ENCODE results near the gene BRINP1.

BRINP1 gene

GRCh38 chr9:119251936-119252335 is 117.3 kb downstream of the BRINP1 start:
- Histone ChIP-seq H3K4me1 (ENCODE audit: insufficient read depth, low read length) (no peaks in the 10 kb centered on the region), H3K4me3 (ENCODE audit: low read length) (no peak overlapping the region), H3K9me3 (ENCODE audit: low read length) (no peaks in the 10 kb centered on the region), H2AFZ (ENCODE audit: low read depth, low read length) (no peak overlapping the region), H3K36me3 (ENCODE audit: insufficient read depth, low read length) (no peaks in the 10 kb centered on the region), H3K27me3 (ENCODE audit: insufficient read depth, low read length) (no peaks in the 10 kb centered on the region)

GRCh38 chr9:119250730-119251129 is 118.5 kb downstream of the BRINP1 start:
- no peaks in the 10 kb centered on the region for H3K36me3 ChIP-seq (ENCODE audit: insufficient read depth, low read length)
- no peaks in the 10 kb centered on the region for H3K4me1 ChIP-seq (ENCODE audit: insufficient read depth, low read length)
- H2AFZ ChIP-seq (ENCODE audit: low read depth, low read length) = no peak overlapping the region
- no peaks in the 10 kb centered on the region for H3K9me3 ChIP-seq (ENCODE audit: low read length)
- no peaks in the 10 kb centered on the region for H3K27me3 ChIP-seq (ENCODE audit: insufficient read depth, low read length)
- H3K4me3 ChIP-seq (ENCODE audit: low read length) = no peak overlapping the region

- H3K9me3 ChIP-seq (ENCODE audit: low read length) = no peaks in the 10 kb centered on the region
- H3K36me3 ChIP-seq (ENCODE audit: insufficient read depth, low read length) = no peaks in the 10 kb centered on the region
- no peak overlapping the region for H2AFZ ChIP-seq (ENCODE audit: low read depth, low read length)
- H3K4me1 ChIP-seq (ENCODE audit: insufficient read depth, low read length) = no peaks in the 10 kb centered on the region
- H3K27me3 ChIP-seq (ENCODE audit: insufficient read depth, low read length) = no peaks in the 10 kb centered on the region
- no peak overlapping the region for H3K4me3 ChIP-seq (ENCODE audit: low read length)
Observed at GRCh38 chr9:119240546-119240945, 128.7 kb downstream of the BRINP1 start.

- no peaks in the 10 kb centered on the region for H3K36me3 ChIP-seq (ENCODE audit: insufficient read depth, low read length)
- H3K4me3 ChIP-seq (ENCODE audit: low read length) = no peak overlapping the region
- no peaks in the 10 kb centered on the region for H3K27me3 ChIP-seq (ENCODE audit: insufficient read depth, low read length)
- no peaks in the 10 kb centered on the region for H3K9me3 ChIP-seq (ENCODE audit: low read length)
- no peak overlapping the region for H2AFZ ChIP-seq (ENCODE audit: low read depth, low read length)
- no peaks in the 10 kb centered on the region for H3K4me1 ChIP-seq (ENCODE audit: insufficient read depth, low read length)
Observed at GRCh38 chr9:119234636-119235035, 134.6 kb downstream of the BRINP1 start.

GRCh38 chr9:119227422-119227821 is 141.8 kb downstream of the BRINP1 start:
- H3K4me3 ChIP-seq (ENCODE audit: low read length) = no peak overlapping the region
- no peaks in the 10 kb centered on the region for H3K9me3 ChIP-seq (ENCODE audit: low read length)
- no peaks in the 10 kb centered on the region for H3K36me3 ChIP-seq (ENCODE audit: insufficient read depth, low read length)
- H3K27me3 ChIP-seq (ENCODE audit: insufficient read depth, low read length) = no peaks in the 10 kb centered on the region
- no peak overlapping the region for H2AFZ ChIP-seq (ENCODE audit: low read depth, low read length)
- H3K4me1 ChIP-seq (ENCODE audit: insufficient read depth, low read length) = no peaks in the 10 kb centered on the region

GRCh38 chr9:119224431-119224830 is 144.8 kb downstream of the BRINP1 start:
- Histone ChIP-seq H3K9me3 (ENCODE audit: low read length) (no peaks in the 10 kb centered on the region), H3K27me3 (ENCODE audit: insufficient read depth, low read length) (no peaks in the 10 kb centered on the region), H3K4me1 (ENCODE audit: insufficient read depth, low read length) (no peaks in the 10 kb centered on the region), H2AFZ (ENCODE audit: low read depth, low read length) (no peak overlapping the region), H3K36me3 (ENCODE audit: insufficient read depth, low read length) (no peaks in the 10 kb centered on the region), H3K4me3 (ENCODE audit: low read length) (no peak overlapping the region)

- no peaks in the 10 kb centered on the region for H3K36me3 ChIP-seq (ENCODE audit: insufficient read depth, low read length)
- no peaks in the 10 kb centered on the region for H3K4me1 ChIP-seq (ENCODE audit: insufficient read depth, low read length)
- H3K9me3 ChIP-seq (ENCODE audit: low read length) = no peaks in the 10 kb centered on the region
- H2AFZ ChIP-seq (ENCODE audit: low read depth, low read length) = no peak overlapping the region
- no peaks in the 10 kb centered on the region for H3K27me3 ChIP-seq (ENCODE audit: insufficient read depth, low read length)
- H3K4me3 ChIP-seq (ENCODE audit: low read length) = no peak overlapping the region
Observed at GRCh38 chr9:119221276-119221675, 148.0 kb downstream of the BRINP1 start.

- Histone ChIP-seq H2AFZ (ENCODE audit: low read depth, low read length) (no peak overlapping the region), H3K9me3 (ENCODE audit: low read length) (no peaks in the 10 kb centered on the region), H3K36me3 (ENCODE audit: insufficient read depth, low read length) (no peaks in the 10 kb centered on the region), H3K27me3 (ENCODE audit: insufficient read depth, low read length) (no peaks in the 10 kb centered on the region), H3K4me1 (ENCODE audit: insufficient read depth, low read length) (no peaks in the 10 kb centered on the region), H3K4me3 (ENCODE audit: low read length) (no peak overlapping the region)
Observed at GRCh38 chr9:119218293-119218692, 150.9 kb downstream of the BRINP1 start.

GRCh38 chr9:119216651-119217331 is 152.4 kb downstream of the BRINP1 start:
- H3K4me1 ChIP-seq (ENCODE audit: insufficient read depth, low read length) = no peaks in the 10 kb centered on the region

GRCh38 chr9:119215651-119216050 is 153.6 kb downstream of the BRINP1 start:
- no peak overlapping the region for H2AFZ ChIP-seq (ENCODE audit: low read depth, low read length)

More at GRCh38 chr9:119216651-119217331, 152.4 kb downstream of the BRINP1 start:
- no peak overlapping the region for H2AFZ ChIP-seq (ENCODE audit: low read depth, low read length)
- no peaks in the 10 kb centered on the region for H3K9me3 ChIP-seq (ENCODE audit: low read length)
- H3K36me3 ChIP-seq (ENCODE audit: insufficient read depth, low read length) = no peaks in the 10 kb centered on the region
- H3K4me3 ChIP-seq (ENCODE audit: low read length) = no peak overlapping the region
- H3K27me3 ChIP-seq (ENCODE audit: insufficient read depth, low read length) = no peaks in the 10 kb centered on the region

GRCh38 chr9:119213471-119213870 is 155.8 kb downstream of the BRINP1 start:
- no peaks in the 10 kb centered on the region for H3K9me3 ChIP-seq (ENCODE audit: low read length)
- no peaks in the 10 kb centered on the region for H3K36me3 ChIP-seq (ENCODE audit: insufficient read depth, low read length)
- H2AFZ ChIP-seq (ENCODE audit: low read depth, low read length) = no peak overlapping the region
- H3K27me3 ChIP-seq (ENCODE audit: insufficient read depth, low read length) = no peaks in the 10 kb centered on the region
- H3K4me1 ChIP-seq (ENCODE audit: insufficient read depth, low read length) = no peaks in the 10 kb centered on the region
- no peak overlapping the region for H3K4me3 ChIP-seq (ENCODE audit: low read length)

More at GRCh38 chr9:119215651-119216050, 153.6 kb downstream of the BRINP1 start:
- H3K36me3 ChIP-seq (ENCODE audit: insufficient read depth, low read length) = no peaks in the 10 kb centered on the region
- no peaks in the 10 kb centered on the region for H3K4me1 ChIP-seq (ENCODE audit: insufficient read depth, low read length)
- H3K4me3 ChIP-seq (ENCODE audit: low read length) = no peak overlapping the region
- no peaks in the 10 kb centered on the region for H3K27me3 ChIP-seq (ENCODE audit: insufficient read depth, low read length)
- H3K9me3 ChIP-seq (ENCODE audit: low read length) = no peaks in the 10 kb centered on the region

- Histone ChIP-seq H3K4me1 (ENCODE audit: insufficient read depth, low read length) (no peaks in the 10 kb centered on the region), H3K36me3 (ENCODE audit: insufficient read depth, low read length) (no peaks in the 10 kb centered on the region), H3K27me3 (ENCODE audit: insufficient read depth, low read length) (no peaks in the 10 kb centered on the region), H3K4me3 (ENCODE audit: low read length) (no peak overlapping the region), H2AFZ (ENCODE audit: low read depth, low read length) (no peak overlapping the region), H3K9me3 (ENCODE audit: low read length) (no peaks in the 10 kb centered on the region)
Observed at GRCh38 chr9:119197893-119198607, 171.2 kb downstream of the BRINP1 start.

GRCh38 chr9:119195521-119195920 is 173.7 kb downstream of the BRINP1 start:
- H3K4me3 ChIP-seq (ENCODE audit: low read length) = no peak overlapping the region
- no peaks in the 10 kb centered on the region for H3K27me3 ChIP-seq (ENCODE audit: insufficient read depth, low read length)
- no peaks in the 10 kb centered on the region for H3K36me3 ChIP-seq (ENCODE audit: insufficient read depth, low read length)
- H3K9me3 ChIP-seq (ENCODE audit: low read length) = no peaks in the 10 kb centered on the region
- no peaks in the 10 kb centered on the region for H3K4me1 ChIP-seq (ENCODE audit: insufficient read depth, low read length)
- no peak overlapping the region for H2AFZ ChIP-seq (ENCODE audit: low read depth, low read length)

Measured in neuron (in vitro differentiated cells).